Activated naive CD4-positive, alpha-beta T cell treated with anti-CD3 and anti-CD28 coated beads, Interleukin-2, amount 10 ng/mL, durations not matched to agents 7 days and 5 days (primary cell): ENCODE measurements around the gene RIMBP2.

Source experiments
- CTCF ChIA-PET: fragments of 350-600 bp; sonication (Branson Sonifier 250); formaldehyde crosslinking; loops from one replicate; lab custom pipeline; 2021; ENCODE audit warnings: antibody characterized with exemption; lab: Charles Lee
- DNase-seq: peaks from one replicate; pipeline ENCODE4 v3.0.0-alpha.2; 2020
- H3K27ac Mint-ChIP-seq: one replicate; pipeline ENCODE4 v1.8.0; 2021; ENCODE audit warnings: mild to moderate bottlenecking, moderate library complexity, mixed read lengths
- H3K27me3 Mint-ChIP-seq: one replicate; pipeline ENCODE4 v1.8.0; 2021; ENCODE audit warnings: mild to moderate bottlenecking, mixed read lengths
- H3K36me3 Mint-ChIP-seq: one replicate; pipeline ENCODE4 v1.8.0; 2021; ENCODE audit warnings: mixed read lengths
- H3K4me1 Mint-ChIP-seq: one replicate; pipeline ENCODE4 v1.8.0; 2021; ENCODE audit warnings: mixed read lengths
- H3K4me3 Mint-ChIP-seq: one replicate; pipeline ENCODE4 v1.8.0; 2021; ENCODE audit warnings: mild to moderate bottlenecking, moderate library complexity, mixed read lengths
- H3K9me3 Mint-ChIP-seq: one replicate; pipeline ENCODE4 v1.8.0; 2021; ENCODE audit warnings: mixed read lengths

Gene RIMBP2

GRCh38 chr12:130641533-130642184 is 74.4 kb downstream of the RIMBP2 start:
- H3K27ac Mint-ChIP-seq = no peak overlapping the region
- no peaks in the 10 kb centered on the region for H3K9me3 Mint-ChIP-seq
- no peak overlapping the region for H3K4me3 Mint-ChIP-seq
- CTCF ChIA-PET = no interaction called here
- no peaks in the 10 kb centered on the region for H3K4me1 Mint-ChIP-seq
- H3K27me3 Mint-ChIP-seq = no peaks in the 10 kb centered on the region
- no peaks in the 10 kb centered on the region for H3K36me3 Mint-ChIP-seq
- no peak for DNase-seq

DNA sequence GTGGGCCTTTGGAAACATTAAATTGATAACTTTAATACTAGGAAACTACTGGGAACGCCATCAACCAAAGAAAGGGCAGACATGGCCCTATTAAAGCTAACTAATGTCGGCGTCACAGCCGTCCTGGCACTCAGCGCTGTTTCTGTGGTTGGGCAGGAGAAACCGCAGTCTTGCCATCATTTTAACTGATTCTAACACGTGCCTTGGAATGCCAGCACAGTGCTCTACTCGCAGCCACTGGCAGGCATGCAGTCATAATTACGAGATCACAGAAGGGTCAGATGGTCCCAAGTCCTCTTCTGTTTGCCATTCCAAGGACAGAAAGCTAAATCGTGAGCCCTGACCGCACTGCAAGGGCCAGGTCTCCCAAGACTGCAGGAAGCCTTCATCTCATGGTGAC is 75.2 kb downstream of the RIMBP2 start:
- no peak overlapping the region for H3K27ac Mint-ChIP-seq
- CTCF ChIA-PET = no interaction called here
- H3K4me3 Mint-ChIP-seq = no peak overlapping the region
- H3K27me3 Mint-ChIP-seq = no peaks in the 10 kb centered on the region
- H3K9me3 Mint-ChIP-seq = no peaks in the 10 kb centered on the region
- no peak for DNase-seq
- no peaks in the 10 kb centered on the region for H3K36me3 Mint-ChIP-seq
- H3K4me1 Mint-ChIP-seq = no peaks in the 10 kb centered on the region

GRCh38 chr12:130640496-130640895 is 75.6 kb downstream of the RIMBP2 start:
- Mint-ChIP-seq H3K27me3 (no peaks in the 10 kb centered on the region), H3K36me3 (no peaks in the 10 kb centered on the region)

GRCh38 chr12:130639476-130640424 is 76.3 kb downstream of the RIMBP2 start:
- Mint-ChIP-seq H3K4me3 (no peak overlapping the region), H3K27me3 (peaks cover 7% of the 10 kb centered on the region), H3K36me3 (no peaks in the 10 kb centered on the region), H3K27ac (no peak overlapping the region), H3K4me1 (no peaks in the 10 kb centered on the region), H3K9me3 (no peaks in the 10 kb centered on the region)
- no peak for DNase-seq
- CTCF ChIA-PET = no interaction called here

More at GRCh38 chr12:130640496-130640895, 75.6 kb downstream of the RIMBP2 start:
- Mint-ChIP-seq H3K4me1 (no peaks in the 10 kb centered on the region), H3K27ac (no peak overlapping the region), H3K9me3 (no peaks in the 10 kb centered on the region), H3K4me3 (no peak overlapping the region)
- DNase-seq = no peak
- CTCF ChIA-PET = no interaction called here

GRCh38 chr12:130636370-130636769 is 79.7 kb downstream of the RIMBP2 start:
- DNase-seq = no peak
- CTCF ChIA-PET = no interaction called here
- H3K4me3 Mint-ChIP-seq = no peak overlapping the region
- no peaks in the 10 kb centered on the region for H3K4me1 Mint-ChIP-seq
- H3K9me3 Mint-ChIP-seq = no peaks in the 10 kb centered on the region
- H3K27me3 Mint-ChIP-seq = peaks cover 20% of the 10 kb centered on the region
- H3K27ac Mint-ChIP-seq = no peak overlapping the region
- H3K36me3 Mint-ChIP-seq = no peaks in the 10 kb centered on the region

- no peak overlapping the region for H3K27ac Mint-ChIP-seq
- CTCF ChIA-PET = no interaction called here
- peaks cover 20% of the 10 kb centered on the region for H3K27me3 Mint-ChIP-seq
- no peaks in the 10 kb centered on the region for H3K4me1 Mint-ChIP-seq
- no peak overlapping the region for H3K4me3 Mint-ChIP-seq
- no peaks in the 10 kb centered on the region for H3K36me3 Mint-ChIP-seq
- no peak for DNase-seq
- H3K9me3 Mint-ChIP-seq = no peaks in the 10 kb centered on the region
Measured at GRCh38 chr12:130634866-130635265, 81.2 kb downstream of the RIMBP2 start.

DNA sequence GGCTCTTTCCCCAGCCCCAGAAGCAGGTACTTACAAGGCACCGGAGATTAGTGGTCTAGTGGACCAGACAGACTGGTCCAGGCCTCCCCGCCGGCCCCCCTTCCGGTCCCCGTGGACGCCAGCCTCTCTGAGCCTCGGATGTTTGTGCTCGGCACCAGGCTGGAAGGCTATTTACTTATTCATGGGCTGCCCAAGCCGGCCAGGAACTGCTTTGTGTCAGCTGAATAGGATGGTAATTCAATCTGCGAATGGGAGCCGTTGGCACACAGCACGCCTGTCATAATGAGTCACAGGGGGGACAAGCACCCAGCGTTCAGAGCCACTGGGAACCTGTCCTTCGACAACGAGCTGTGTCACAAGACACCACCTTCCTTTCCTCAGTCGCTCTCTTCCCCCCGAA is 82.3 kb downstream of the RIMBP2 start:
- Mint-ChIP-seq H3K9me3 (no peaks in the 10 kb centered on the region), H3K4me3 (no peak overlapping the region), H3K4me1 (no peaks in the 10 kb centered on the region), H3K27ac (no peak overlapping the region), H3K27me3 (peaks cover 20% of the 10 kb centered on the region), H3K36me3 (no peaks in the 10 kb centered on the region)
- CTCF ChIA-PET = no interaction called here
- no peak for DNase-seq

DNA sequence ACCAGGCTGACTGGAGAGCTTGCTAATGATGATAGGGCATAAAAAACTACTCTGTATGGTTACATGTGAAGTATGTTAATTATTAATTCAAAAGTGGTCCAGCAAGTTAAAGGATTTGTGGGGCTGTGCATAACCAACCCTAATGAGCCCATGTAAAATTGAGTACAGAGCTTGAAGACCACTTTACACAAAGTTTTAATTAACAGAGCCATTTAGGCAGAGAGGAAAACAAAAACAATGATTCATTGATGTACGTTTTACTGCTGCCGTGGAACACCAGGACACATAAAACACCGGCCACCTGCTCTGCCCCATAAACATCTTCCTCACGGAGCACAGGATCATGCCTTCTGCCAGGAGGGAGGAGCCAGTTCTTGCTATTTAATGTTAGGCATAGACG is 83.5 kb downstream of the RIMBP2 start:
- peaks cover 20% of the 10 kb centered on the region for H3K27me3 Mint-ChIP-seq
- no peak overlapping the region for H3K27ac Mint-ChIP-seq
- CTCF ChIA-PET = no interaction called here
- no peaks in the 10 kb centered on the region for H3K9me3 Mint-ChIP-seq
- no peaks in the 10 kb centered on the region for H3K36me3 Mint-ChIP-seq
- H3K4me1 Mint-ChIP-seq = no peaks in the 10 kb centered on the region
- DNase-seq = no peak
- H3K4me3 Mint-ChIP-seq = no peak overlapping the region

DNA sequence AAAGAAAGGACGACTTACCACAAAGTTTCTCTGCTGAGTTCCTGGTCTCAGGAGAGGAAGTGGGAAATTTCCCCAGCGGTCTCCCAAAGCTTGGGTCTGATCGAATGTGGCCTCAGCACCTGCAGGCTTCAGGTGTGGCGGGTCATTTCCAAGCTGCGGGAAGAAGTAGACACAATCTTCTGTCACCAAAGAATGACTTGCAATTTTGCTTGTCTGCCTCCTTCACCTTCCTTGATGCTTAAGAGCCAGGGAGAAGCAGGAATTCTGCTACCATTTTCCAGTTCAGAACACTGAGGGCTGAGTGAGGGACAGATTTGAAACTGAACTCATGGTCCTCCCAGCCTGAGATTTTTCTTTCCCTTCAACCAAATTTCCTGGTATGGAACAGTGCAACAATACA is 87.8 kb downstream of the RIMBP2 start:
- no peak overlapping the region for H3K4me3 Mint-ChIP-seq
- peaks cover under 1% of the 10 kb centered on the region for H3K27me3 Mint-ChIP-seq
- no peaks in the 10 kb centered on the region for H3K4me1 Mint-ChIP-seq
- CTCF ChIA-PET = no interaction called here
- H3K36me3 Mint-ChIP-seq = no peaks in the 10 kb centered on the region
- no peak for DNase-seq
- no peak overlapping the region for H3K27ac Mint-ChIP-seq
- H3K9me3 Mint-ChIP-seq = no peaks in the 10 kb centered on the region

GRCh38 chr12:130627175-130627574 is 88.9 kb downstream of the RIMBP2 start:
- CTCF ChIA-PET = no interaction called here
- H3K9me3 Mint-ChIP-seq = no peaks in the 10 kb centered on the region
- no peaks in the 10 kb centered on the region for H3K4me1 Mint-ChIP-seq

DNA sequence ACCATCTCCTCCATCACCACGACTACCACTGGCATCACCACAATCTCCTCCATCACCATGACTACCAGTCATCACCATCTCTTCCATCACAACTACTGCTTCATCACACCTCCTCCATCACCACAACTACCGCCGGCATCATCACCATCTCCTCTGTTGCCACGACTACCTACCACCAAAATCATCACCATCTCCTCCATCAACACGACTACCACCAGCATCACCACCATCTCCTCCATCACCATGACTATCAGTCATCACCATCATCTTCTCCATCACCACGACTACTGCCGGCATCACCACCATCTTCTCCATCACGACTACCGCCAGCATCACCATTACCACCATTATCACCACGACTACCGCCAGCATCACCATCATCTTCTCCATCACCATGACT is 89.5 kb downstream of the RIMBP2 start:
- H3K4me1 Mint-ChIP-seq = no peaks in the 10 kb centered on the region
- CTCF ChIA-PET = no interaction called here

More at GRCh38 chr12:130627175-130627574, 88.9 kb downstream of the RIMBP2 start:
- Mint-ChIP-seq H3K27ac (no peak overlapping the region), H3K4me3 (no peak overlapping the region), H3K36me3 (no peaks in the 10 kb centered on the region), H3K27me3 (no peaks in the 10 kb centered on the region)
- DNase-seq = no peak

GRCh38 chr12:130625201-130625600 is 90.9 kb downstream of the RIMBP2 start:
- Mint-ChIP-seq H3K36me3 (no peaks in the 10 kb centered on the region), H3K4me1 (no peaks in the 10 kb centered on the region), H3K9me3 (no peaks in the 10 kb centered on the region), H3K4me3 (no peak overlapping the region), H3K27ac (no peak overlapping the region), H3K27me3 (no peaks in the 10 kb centered on the region)
- CTCF ChIA-PET = no interaction called here
- no peak for DNase-seq

More for the DNA sequence above, 89.5 kb downstream of the RIMBP2 start:
- Mint-ChIP-seq H3K36me3 (no peaks in the 10 kb centered on the region), H3K9me3 (no peaks in the 10 kb centered on the region), H3K4me3 (no peak overlapping the region), H3K27ac (no peak overlapping the region), H3K27me3 (no peaks in the 10 kb centered on the region)
- no peak for DNase-seq

GRCh38 chr12:130622803-130623202 is 93.3 kb downstream of the RIMBP2 start:
- CTCF ChIA-PET = interaction anchor here (0.9 kb wide), 1 partner anchor 204 kb away, joined by 4 read pairs; no protein-coding TSS in a partner anchor
- no peak overlapping the region for H3K4me3 Mint-ChIP-seq

DNA sequence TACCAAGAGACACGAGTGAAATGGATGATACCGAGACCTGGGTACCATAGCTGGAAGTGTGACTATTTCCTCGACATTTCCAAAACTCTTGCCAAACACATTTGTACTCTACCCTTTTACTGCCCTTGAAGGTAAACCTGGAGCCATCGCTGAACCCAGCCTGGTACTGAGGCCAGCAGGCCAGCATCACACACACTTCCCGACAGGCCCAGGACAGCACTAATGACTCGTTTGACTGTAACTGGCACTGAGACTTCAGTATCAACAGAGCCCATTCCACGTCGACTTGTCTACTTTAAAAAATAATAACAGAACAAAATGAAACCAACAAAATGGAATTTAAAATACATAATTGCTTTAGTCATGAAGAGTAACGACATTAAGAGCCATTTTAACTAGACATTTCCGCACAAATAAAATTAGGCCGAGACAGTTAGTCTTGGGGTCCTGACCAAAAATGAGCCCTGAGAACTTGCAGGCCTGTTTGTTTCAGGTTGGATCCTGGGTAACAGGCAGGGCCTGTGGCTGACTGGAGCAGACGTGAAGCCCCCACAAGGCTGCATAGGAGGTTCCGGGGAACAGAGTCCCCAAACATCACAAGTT is 94.3 kb downstream of the RIMBP2 start:
- H3K27ac Mint-ChIP-seq = no peak overlapping the region
- no peak overlapping the region for H3K4me3 Mint-ChIP-seq
- CTCF ChIA-PET = no interaction called here
- no peak for DNase-seq
- H3K27me3 Mint-ChIP-seq = no peaks in the 10 kb centered on the region
- H3K9me3 Mint-ChIP-seq = no peaks in the 10 kb centered on the region
- no peaks in the 10 kb centered on the region for H3K36me3 Mint-ChIP-seq
- no peaks in the 10 kb centered on the region for H3K4me1 Mint-ChIP-seq

More at GRCh38 chr12:130622803-130623202, 93.3 kb downstream of the RIMBP2 start:
- no peak for DNase-seq
- no peaks in the 10 kb centered on the region for H3K4me1 Mint-ChIP-seq
- H3K9me3 Mint-ChIP-seq = no peaks in the 10 kb centered on the region
- H3K36me3 Mint-ChIP-seq = no peaks in the 10 kb centered on the region
- H3K27me3 Mint-ChIP-seq = no peaks in the 10 kb centered on the region
- no peak overlapping the region for H3K27ac Mint-ChIP-seq
